NCI-H128 (cell line): Measurements from ENCODE around the gene FNIP2.
"Not testable (repeated sequence)": the region's sequence is repeated elsewhere in the genome, so short reads cannot be mapped to it uniquely, and the experiment has no call there.

Experiments used
- DNase-seq: peaks from one replicate; lab custom pipeline; 2025; ENCODE audit not compliant: unreplicated experiment; lab: John Stamatoyannopoulos, UW

Gene FNIP2

DNA sequence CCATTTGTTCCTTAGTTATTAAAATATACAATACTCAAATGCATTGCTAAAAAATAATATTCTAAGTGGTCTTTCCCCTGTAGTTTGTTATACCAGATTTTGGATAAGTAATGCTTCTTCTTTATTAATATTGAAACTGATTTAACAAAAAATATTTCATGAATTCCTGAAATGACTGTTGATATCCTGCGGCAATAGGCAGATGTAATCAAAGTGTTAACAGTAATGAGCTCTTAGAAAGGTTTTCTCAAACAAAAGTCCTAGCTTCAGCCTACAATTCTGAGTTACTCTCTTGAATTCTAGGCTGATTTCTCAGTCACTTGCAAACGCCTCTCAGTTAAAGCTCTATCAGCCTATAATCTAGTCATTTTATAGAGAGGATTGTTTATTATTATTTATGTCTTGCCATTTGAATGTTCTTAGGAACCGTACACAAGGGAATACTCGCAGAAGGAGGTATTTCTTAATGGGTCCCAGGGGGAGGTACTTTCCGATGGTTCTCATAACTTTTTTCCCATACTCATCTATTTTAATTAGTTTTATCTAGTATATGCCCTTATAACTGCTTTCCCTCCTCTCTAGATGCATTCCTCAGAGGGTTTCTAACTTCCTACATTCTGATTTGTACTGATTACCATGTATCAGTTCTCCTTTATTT, 96.8 kb downstream of the FNIP2 start:
- no peak for DNase-seq

DNA sequence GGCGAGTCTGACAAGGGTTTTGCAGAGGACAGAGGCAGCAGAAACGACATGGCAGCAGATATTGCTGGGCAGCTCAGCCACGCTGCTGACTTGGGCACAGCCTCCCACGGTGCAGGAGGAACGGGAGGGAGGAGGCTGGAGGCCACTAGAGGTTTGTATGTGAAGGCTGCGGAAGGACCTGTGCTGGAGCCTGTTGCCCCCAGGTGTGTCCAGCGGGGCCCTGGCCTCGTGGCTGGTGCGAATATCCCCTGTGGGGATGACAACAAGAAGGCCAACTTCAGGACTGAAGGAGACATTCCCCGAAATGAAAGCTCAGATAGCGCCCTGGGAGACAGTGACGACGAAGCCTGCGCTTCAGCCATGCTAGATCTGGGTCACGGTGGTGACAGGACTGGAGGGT, 100.2 kb downstream of the FNIP2 start:
- DNase-seq = no peak

DNA sequence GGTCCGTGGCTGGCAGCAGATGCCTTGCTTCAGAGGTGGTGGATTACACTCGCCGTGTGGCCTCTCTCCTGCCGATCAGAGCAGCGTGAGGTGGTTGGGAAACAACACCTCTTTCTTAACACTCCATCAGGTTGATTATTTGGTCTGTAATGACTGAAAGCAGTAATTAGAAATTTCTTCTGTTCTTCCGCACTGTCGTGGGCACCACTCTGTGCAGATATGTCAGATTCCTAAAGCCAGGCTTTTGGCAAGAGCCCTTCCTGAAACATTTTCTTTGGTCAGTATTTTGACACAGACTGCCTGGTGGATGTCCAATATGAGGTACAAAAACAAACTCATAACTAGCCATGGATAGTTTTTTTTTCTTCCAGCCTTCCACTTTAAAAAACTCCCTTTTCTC, 100.9 kb downstream of the FNIP2 start:
- no peak for DNase-seq

DNA sequence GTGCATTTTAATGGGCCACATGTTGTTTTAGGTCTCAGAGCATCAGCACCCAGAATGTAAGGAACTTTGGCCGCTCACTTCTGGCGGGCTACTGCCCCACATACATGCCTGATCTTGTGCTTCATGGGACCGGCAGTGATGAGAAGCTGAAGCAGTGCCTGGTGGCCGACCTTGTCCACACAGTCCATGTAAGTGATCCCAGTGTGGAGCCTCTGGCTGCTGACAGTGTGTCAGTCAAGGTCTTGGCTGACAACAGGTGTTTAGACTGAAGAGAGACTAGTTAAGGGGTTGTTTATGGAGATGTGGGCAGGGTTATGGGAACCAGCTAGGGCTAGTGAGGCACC, 101.4 kb downstream of the FNIP2 start:
- DNase-seq = no peak

DNA sequence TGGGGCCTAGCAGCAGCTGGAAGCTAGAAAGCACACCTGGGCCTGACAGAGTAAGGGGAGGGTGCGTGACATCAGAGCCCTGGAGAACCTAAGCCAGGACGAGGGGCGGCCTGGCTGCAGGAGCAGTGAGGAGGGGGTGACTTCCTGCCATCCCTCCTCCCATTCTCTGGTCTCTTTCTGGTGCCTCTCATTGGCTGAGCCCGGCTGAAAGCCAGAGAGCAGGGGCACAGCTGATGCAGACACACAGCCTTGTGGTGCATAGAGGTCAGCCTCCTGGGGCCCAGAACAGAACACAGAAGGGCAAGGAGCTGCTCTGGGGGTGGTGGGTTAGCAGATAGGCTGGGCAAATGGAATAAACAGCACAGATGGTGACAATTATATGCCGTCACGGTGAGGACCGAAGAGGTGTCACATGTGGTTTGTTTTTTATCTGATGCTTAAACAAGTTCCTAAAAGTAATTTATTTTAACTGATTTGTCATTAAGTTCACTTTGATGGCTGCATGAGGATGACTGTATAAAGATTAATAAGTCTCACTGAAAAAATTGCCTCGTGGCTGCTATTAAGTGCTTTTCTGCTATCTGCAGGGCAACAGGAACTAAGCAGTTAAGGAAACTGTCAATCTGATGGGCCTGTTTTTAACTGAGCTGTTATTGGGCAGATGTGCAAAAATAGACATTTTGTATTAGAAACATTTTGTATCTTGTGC, 102.0 kb downstream of the FNIP2 start:
- DNase-seq = no peak

DNA sequence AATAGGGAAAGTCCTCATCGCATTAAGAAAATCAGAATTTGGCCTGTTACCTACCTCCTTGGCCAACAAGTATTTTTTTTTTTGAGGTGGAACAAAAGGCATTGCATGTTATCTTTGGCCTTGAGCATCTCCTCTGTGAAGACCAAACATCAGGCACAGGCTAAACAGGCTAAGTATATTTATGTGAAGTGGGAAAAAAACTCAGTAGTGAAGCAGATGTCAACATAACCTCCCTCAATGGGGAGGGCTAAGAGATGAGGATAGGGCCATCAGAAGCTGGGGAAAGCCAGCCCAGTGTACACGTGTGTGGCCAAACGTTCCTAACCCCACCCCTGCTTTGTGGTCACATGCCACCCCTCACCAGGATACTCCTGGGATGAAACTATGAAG, 102.5 kb downstream of the FNIP2 start:
- DNase-seq = no peak

DNA sequence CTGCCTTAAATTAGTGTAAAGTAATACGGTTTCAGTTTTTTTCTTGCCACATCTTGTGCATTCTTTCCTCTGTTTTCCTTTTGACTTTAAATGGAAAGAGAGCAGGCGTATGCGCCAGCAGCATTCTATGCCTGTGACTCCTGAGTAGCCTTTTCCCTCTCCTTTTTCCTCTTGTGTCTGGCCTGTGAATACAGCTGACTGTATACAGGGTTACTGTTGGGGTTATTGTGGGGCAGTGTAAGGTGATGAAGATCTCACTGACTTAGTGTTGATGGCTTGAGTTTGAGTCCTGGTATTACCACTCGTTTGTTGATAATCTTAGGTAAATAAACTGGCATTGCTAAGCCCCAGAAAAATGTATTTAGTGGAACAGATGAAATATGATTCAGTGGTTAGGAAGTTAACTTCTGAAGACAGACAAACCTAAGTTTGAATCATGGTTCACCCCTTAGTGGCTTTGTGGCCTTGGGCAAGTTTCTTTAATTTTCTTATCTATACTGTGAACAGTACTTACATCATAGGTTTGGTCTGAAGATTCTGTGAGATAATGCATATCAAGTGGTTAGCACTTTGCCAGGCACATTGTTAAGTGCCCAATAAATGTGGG, 105.1 kb downstream of the FNIP2 start:
- no peak for DNase-seq

DNA sequence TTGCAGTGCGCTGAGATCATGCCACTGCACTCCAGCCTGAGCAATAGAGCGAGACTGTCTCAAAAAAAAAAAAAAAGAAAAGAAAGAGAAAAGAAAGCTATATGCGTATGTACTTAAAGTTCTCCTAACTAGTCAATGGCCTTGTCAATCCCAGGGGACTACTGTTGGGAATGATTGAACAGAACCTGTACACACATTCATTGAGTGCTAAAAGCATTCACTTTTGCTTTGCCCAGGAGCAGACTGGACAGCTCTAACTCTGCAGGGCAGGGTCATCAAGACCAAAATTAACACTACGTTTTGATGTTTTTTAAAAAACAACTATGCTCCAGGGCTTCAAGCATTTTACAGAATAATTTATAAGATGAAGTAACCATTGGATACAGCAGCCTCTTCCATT, 106.2 kb downstream of the FNIP2 start:
- DNase-seq = no peak

DNA sequence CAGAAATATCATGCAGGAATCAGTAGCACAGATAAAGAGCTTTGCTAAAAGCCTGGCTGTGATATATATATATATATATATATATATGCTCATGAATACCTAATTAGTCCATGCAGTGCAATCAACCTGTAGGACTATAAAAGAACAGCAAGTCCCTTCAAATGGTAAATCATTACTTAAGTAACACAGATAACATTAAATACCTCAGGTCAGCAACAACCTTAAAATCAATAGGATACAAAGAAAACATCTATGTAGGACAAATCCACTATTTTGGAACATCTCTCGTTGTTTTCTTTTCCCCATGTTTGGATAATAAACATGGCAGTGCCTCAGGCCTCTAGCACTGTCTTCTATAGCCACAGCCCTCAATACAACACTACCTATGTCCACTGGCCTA, 106.6 kb downstream of the FNIP2 start:
- DNase-seq = no peak

DNA sequence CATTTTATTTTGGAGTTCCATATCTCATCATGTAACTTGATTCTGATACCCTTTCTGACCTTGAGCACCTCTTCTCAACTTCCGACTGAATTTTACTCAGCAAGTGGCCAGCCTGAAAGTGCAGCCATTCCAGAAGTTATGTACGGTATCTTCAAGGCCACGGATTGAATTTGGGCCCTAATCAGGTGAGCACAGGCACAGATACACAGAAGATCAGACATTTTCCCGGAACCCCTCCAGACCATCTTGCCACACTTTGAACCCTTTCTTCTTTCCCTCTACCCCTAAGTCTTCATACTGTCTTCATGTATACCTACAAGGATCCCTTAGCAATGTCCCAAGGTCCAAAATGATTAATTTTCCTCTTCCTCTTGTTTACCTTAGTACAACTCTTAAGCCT, 108.2 kb downstream of the FNIP2 start:
- DNase-seq = no peak

DNA sequence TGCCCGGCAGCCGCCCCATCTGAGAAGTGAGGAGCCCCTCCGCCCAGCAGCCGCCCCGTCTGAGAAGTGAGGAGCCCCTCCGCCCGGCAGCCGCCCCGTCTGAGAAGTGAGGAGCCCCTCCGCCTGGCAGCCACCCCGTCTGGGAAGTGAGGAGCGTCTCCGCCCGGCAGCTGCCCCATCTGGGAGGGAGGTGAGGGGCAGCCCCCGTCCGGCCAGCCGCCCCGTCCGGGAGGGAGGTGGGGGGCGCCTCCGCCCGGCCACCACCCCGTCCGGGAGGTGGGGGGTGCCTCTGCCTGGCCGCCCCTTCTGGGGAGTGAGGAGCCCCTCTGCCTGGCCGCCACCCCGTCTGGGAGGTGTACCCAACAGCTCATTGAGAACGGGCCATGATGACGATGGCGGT, 113.3 kb downstream of the FNIP2 start:
- not testable (repeated sequence) for DNase-seq

DNA sequence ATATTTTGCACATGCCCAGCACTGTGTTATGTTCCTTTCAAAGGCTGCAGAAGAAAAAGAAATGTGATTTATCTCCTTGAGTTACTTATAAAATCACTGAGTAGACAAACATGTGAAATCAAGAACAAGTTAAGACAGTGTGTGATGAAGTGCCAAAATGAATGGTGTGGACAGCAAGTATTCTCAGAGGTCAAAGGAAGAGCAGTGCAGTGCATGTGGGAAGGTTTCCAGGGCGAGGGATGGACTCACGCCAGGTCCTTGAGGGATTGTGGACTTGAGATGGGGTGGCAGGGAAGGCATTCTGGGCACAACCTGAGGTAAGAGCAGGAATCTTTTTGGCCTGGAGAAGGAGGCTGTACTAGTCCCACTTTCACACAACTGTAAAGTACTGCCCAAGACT, 115.5 kb downstream of the FNIP2 start:
- DNase-seq = no peak

DNA sequence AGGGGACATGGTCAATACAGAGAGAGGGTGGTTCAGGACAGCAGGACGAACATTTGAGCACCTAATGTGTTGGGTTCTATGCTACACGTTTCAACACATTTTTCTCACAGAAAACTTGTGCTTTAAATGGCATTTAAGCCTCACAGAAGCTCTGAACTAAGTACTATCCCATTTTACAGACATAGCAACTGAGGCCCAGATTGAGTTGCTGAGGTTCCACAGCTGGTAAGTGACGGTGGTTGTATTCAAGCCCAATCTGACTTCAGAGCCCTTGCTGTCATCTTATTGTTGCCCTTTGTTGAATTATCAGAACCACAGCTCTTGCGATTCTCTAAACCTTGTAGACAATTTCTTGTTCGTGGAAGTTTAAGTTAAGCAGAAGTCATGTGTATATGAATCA, 116.7 kb downstream of the FNIP2 start:
- no peak for DNase-seq

DNA sequence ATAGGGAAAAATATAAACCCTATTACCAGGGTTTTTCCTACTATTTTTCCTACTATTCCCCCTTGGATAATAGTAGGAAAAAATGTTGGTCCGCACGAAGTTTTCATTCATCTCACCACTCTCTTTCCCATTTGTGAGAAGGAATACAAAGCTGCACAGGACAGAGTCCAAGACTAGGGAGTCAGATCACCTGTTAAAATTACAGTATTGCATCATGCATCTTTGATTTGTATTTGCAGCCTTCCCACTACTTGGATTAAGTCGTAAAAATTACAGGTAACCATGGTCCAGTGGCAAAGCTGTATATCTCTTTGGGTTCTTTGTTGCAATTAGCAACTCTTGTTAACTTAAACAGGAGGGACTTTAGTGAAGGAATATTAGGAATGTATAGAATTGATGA, 121.5 kb downstream of the FNIP2 start:
- no peak for DNase-seq

DNA sequence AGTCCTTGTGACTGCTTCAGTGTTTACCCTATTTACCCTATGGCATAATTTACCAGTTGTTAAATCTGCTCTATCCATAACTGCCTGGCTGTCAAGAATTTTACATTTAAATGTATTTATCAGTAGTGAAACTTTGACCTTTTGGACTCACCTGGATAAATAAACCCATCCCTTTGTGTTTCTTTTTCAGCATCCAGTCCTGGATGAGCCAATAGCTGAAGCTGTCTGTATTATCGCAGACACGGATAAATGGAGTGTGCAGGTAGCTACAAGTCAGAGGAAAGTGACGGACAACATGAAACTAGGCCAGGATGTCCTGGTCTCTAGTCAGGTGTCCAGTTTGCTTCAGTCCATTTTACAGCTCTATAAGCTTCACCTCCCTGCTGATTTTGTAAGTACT, 122.4 kb downstream of the FNIP2 start:
- no peak for DNase-seq

DNA sequence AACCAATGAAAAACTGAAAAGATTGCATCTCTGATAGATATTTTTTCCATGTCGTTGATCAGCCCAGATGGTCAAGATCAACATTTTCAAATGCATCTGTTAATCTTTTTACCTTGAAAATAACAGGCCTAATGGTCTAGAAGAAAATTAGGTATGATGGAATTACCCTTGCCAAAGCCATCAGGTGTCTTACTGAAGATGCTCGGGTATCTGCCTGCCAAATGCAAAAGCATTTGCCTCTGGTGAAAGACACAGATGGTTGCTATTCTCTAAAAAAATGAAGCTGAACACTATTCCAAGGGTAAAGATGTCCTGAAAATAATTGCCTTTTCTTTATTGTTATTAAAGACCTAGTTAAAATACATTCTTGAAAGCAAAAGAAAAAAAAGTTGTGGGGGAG, 126.0 kb downstream of the FNIP2 start:
- no peak for DNase-seq

DNA sequence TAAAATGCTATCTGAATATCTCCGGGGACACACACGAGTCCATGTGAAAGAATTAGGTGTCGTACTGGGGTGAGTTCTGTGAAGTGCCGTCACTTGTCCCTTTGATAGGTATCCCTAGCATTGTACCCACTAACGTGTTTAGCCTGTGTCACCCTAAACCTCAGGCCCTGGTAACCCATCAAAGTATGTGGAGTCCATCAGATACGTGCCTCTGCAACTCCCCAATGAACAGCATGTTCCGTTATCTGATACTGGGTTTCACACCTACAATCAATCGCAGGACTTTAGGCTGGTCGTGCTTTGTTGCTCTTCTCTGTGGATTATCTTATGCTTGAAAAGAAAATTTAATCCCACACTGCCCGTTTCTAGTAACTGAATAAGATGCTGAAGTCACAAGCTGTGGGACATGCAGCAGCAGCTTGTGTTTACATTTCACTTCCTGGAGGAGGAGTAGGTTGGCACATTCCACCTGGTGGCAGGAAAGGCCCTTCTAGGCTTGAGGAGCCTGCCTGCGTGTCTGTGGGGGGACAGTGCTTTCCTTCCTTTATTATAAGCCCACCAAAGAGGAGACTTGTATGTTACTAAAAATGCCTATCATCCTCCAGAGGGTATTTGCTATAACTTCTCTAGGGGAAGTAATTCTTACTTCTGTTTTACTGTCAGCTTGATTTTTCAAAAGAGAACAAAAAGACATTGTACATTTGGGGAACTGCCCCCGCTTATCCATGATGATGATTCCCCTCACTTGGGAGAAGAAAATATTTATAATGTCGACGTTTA, 127.2 kb downstream of the FNIP2 start:
- no peak for DNase-seq

DNA sequence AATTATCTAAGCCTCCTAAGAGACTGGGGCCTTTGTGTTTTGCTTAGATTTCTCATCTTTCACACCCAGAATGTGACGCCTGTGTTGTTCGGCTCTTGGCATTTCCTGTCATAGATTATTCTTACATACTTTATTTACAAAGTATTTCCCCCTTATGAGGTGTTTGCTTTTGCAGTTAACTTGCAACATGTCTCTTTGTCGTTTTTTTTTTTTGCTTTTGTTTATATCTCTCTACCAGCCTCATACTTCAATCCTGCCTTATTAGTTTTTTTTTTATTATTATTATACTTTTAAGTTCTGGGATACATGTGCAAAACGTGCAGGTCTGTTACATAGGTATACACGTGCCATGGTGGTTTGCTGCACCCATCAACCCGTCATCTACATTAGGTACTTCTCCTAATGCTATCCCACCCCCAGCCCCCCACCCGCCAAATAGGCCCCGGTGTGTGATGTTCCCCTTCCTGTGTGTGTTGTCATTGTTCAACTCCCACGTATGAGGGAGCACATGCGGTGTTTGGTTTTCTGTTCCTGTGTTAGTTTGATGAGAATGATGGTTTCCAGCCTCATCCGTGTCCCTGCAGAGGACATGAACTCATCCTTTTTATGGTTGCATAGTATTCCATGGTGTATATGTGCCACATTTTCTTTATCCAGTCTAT, 127.9 kb downstream of the FNIP2 start:
- not testable (repeated sequence) for DNase-seq

DNA sequence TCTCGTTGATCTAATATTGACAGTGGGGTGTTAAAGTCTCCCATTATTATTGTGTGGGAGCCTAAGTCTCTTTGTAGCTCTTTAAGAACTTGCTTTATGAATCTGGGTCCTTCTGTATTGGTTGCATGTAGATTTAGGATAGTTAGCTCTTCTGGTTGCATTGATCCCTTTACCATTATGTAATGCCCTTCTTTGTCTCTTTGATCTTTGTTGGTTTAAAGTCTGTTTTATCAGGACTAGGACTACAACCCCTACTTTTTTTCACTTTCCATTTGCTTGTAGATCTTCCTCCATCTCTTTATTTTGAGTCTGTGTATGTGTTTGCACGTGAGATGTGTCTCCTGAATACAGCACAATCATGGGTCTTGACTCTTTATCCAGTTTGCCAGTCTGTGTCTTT, 131.6 kb downstream of the FNIP2 start:
- DNase-seq = not testable (repeated sequence)

DNA sequence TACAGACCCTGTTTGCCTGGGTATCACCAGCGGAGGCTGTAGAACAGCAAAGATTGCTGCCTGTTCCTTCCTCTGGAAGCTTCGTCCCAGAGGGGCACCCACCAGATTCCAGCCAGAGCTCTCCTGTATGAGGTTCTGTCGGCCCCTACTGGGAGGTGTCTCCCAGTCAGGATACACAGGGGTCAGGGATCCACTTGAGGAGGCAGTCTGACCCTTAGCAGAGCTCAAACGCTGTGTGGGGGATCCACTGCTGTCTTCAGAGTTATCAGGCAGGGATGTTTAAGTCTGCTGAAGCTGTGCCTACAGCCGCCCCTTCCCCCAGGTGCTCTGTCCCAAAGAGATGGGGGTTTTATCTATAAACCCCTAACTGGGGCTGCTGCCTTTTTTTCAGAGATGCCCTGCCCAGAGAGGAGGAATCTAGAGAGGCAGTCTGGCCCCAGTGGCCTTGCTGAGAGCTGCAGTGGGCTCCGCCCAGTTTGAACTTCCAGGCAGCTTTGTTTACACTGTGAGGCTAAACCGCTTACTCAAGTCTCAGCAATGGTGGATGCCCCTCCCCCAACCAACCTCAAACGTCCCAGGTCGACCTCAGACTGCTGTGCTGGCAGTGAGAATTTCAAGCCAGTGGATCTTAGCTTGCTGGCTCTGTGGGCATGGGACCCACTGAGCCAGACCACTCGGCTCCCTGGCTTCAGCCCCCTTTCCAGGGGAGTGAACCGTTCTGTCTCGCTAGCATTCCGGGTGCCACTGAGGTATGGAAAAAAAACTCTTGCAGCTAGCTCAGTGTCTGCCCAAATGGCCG, 133.7 kb downstream of the FNIP2 start:
- DNase-seq = not testable (repeated sequence)

DNA sequence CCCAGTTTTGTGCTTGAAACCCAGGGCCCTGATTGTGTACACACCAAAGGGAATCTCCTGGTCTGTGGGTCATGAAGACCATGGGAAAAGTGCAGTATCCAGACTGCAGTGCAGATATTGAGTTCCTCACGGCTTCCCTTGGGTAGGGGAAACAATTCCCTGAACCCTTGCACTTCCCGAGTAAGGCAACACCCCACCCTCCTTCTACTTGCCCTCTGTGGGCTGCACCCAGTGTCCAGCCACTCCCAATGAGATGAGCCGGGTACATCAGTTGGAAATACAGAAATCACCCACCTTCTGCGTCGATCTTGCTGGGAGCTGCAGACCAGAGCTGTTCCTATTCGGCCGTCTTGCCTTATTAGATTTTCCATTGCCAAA, 134.2 kb downstream of the FNIP2 start:
- no peak for DNase-seq
